Erythroblast (primary cell): ENCODE data around the gene PPP3CA.
"Not testable (repeated sequence)": the region's sequence is repeated elsewhere in the genome, so short reads cannot be mapped to it uniquely, and the experiment has no call there.

ENCODE experiments used
- DNase-seq, 2 experiments: peaks; one replicate each; lab custom pipeline; 2025; lab: John Stamatoyannopoulos, UW
- GATA1 ChIP-seq: IDR thresholded peaks from 2 replicates; pipeline ENCODE4 v1.6.1; 2011; ENCODE audit warnings: low read depth, mild to moderate bottlenecking, control low read depth, low read length, moderate library complexity
- POLR2A ChIP-seq: IDR thresholded peaks from 2 replicates; pipeline ENCODE4 v1.6.1; 2011; ENCODE audit warnings: mild to moderate bottlenecking, low read length

Gene PPP3CA

GRCh38 chr4:101142259-101142658 is 205.1 kb downstream of the PPP3CA start:
- TF ChIP-seq GATA1 = no peak
- no peak for TF ChIP-seq POLR2A
- DNase-seq = no peak

- TF ChIP-seq GATA1 (no peak), POLR2A (no peak)
- no peak for DNase-seq
Observed at GRCh38 chr4:101141855-101142254, 205.5 kb downstream of the PPP3CA start.

- no peak for TF ChIP-seq GATA1
- TF ChIP-seq POLR2A = no peak
- DNase-seq = no peak
Observed at GRCh38 chr4:101141230-101141629, 206.1 kb downstream of the PPP3CA start.

- no peak for DNase-seq
- TF ChIP-seq POLR2A (no peak), GATA1 (no peak)
Observed at GRCh38 chr4:101140228-101140627, 207.1 kb downstream of the PPP3CA start.

GRCh38 chr4:101136373-101137370 is 210.7 kb downstream of the PPP3CA start:
- no peak for DNase-seq
- no peak for TF ChIP-seq GATA1
- no peak for TF ChIP-seq POLR2A

- DNase-seq = no peak
- TF ChIP-seq POLR2A (no peak), GATA1 (no peak)
Observed at GRCh38 chr4:101135371-101136010, 211.8 kb downstream of the PPP3CA start.

- not testable (repeated sequence) for DNase-seq
Observed at GRCh38 chr4:101131058-101131457, 216.3 kb downstream of the PPP3CA start.

GRCh38 chr4:101128898-101129297 is 218.4 kb downstream of the PPP3CA start:
- DNase-seq = not testable (repeated sequence)

GRCh38 chr4:101128473-101128872 is 218.9 kb downstream of the PPP3CA start:
- TF ChIP-seq GATA1 (no peak), POLR2A (no peak)
- no peak for DNase-seq

GRCh38 chr4:101127176-101127790 is 220.0 kb downstream of the PPP3CA start:
- TF ChIP-seq GATA1 (no peak), POLR2A (no peak)
- DNase-seq = no peak

- no peak for DNase-seq
- no peak for TF ChIP-seq POLR2A
- TF ChIP-seq GATA1 = no peak
Observed at GRCh38 chr4:101126059-101126458, 221.3 kb downstream of the PPP3CA start.

- TF ChIP-seq POLR2A (no peak), GATA1 (no peak)
- DNase-seq = no peak
Observed at GRCh38 chr4:101125045-101125942, 222.0 kb downstream of the PPP3CA start.

- no peak for TF ChIP-seq GATA1
- no peak for TF ChIP-seq POLR2A
- no peak for DNase-seq
Observed at GRCh38 chr4:101123231-101123630, 224.1 kb downstream of the PPP3CA start.
